ENCODE results near the gene FAIM. TPM values are rescaled to one million over a fixed set of nuclear protein-coding genes. Genes with fewer than 3 reads are reported as not detected.

Gene FAIM
- total and polyA plus RNA-seq, 2 experiments from 2014 or later, result 12.0 to 29.7 TPM

GRCh38 chr3:138640537-138640936 lies 32.0 kb downstream of the FAIM start (continued):
- TF ChIP-seq, protein P1, sequence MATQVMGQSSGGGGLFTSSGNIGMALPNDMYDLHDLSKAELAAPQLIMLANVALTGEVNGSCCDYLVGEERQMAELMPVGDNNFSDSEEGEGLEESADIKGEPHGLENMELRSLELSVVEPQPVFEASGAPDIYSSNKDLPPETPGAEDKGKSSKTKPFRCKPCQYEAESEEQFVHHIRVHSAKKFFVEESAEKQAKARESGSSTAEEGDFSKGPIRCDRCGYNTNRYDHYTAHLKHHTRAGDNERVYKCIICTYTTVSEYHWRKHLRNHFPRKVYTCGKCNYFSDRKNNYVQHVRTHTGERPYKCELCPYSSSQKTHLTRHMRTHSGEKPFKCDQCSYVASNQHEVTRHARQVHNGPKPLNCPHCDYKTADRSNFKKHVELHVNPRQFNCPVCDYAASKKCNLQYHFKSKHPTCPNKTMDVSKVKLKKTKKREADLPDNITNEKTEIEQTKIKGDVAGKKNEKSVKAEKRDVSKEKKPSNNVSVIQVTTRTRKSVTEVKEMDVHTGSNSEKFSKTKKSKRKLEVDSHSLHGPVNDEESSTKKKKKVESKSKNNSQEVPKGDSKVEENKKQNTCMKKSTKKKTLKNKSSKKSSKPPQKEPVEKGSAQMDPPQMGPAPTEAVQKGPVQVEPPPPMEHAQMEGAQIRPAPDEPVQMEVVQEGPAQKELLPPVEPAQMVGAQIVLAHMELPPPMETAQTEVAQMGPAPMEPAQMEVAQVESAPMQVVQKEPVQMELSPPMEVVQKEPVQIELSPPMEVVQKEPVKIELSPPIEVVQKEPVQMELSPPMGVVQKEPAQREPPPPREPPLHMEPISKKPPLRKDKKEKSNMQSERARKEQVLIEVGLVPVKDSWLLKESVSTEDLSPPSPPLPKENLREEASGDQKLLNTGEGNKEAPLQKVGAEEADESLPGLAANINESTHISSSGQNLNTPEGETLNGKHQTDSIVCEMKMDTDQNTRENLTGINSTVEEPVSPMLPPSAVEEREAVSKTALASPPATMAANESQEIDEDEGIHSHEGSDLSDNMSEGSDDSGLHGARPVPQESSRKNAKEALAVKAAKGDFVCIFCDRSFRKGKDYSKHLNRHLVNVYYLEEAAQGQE (IDR thresholded peaks at IDR 0.05; ENCODE audit: unreplicated experiment), result no peak
- TF ChIP-seq CREB1 (CRISPR knock-in tag; IDR thresholded peaks at IDR 0.05; ENCODE audit: low read depth), result no peak

- no peak overlapping the region for H3K4me2 ChIP-seq
- H3K9me3 Mint-ChIP-seq, result peaks cover 62% of the 10 kb centered on the region
- no peaks in the 10 kb centered on the region for H4K20me1 ChIP-seq (replicated peaks; ENCODE audit: insufficient read depth)
- no peaks in the 10 kb centered on the region for H3K4me1 ChIP-seq (ENCODE audit: insufficient read depth)
- H3K27me3 Mint-ChIP-seq (ENCODE audit: insufficient read depth, low read depth, poor library complexity), result peaks cover 11% of the 10 kb centered on the region
- peaks cover 49% of the 10 kb centered on the region for H3K36me3 Mint-ChIP-seq (ENCODE audit: low read depth)
- H3K9me2 ChIP-seq (ENCODE audit: insufficient read depth), result no peaks in the 10 kb centered on the region
- peaks cover 13% of the 10 kb centered on the region; the same call in 1 of the 2 replicates for H3K36me3 ChIP-seq (ENCODE audit: insufficient read depth)
- no peak overlapping the region for H3K27ac Mint-ChIP-seq
- no peak overlapping the region for H3K4me3 Mint-ChIP-seq
- ATAC-seq, result no peak
- H3K4me1 Mint-ChIP-seq, result no peaks in the 10 kb centered on the region
- no peak overlapping the region for H2AFZ ChIP-seq
- H3K27me3 ChIP-seq (ENCODE audit: insufficient read depth), result no peaks in the 10 kb centered on the region
- H3F3A ChIP-seq (replicated peaks; ENCODE audit: low read depth), result no peaks in the 10 kb centered on the region
- no peak overlapping the region for H3K27ac ChIP-seq (ENCODE audit: low read depth)
- no peaks in the 10 kb centered on the region for H3K79me2 ChIP-seq (replicated peaks; ENCODE audit: insufficient read depth)
- H3K4me3 ChIP-seq, result no peak overlapping the region
- no peak for DNase-seq (ENCODE audit: low spot score)
- no peak for TF ChIP-seq NANOG (IDR thresholded peaks at IDR 0.05; ENCODE audit: borderline replicate concordance)
- TF ChIP-seq JUNB (IDR thresholded peaks at IDR 0.05; ENCODE audit: unreplicated experiment), result no peak
- no peak for TF ChIP-seq ETS1 (IDR thresholded peaks at IDR 0.05)
- TF ChIP-seq, protein P1 (IDR thresholded peaks at IDR 0.05; ENCODE audit: unreplicated experiment), result no peak
- TF ChIP-seq POLR2AphosphoS5 (IDR thresholded peaks at IDR 0.05; ENCODE audit: low read depth), result no peak
- no peak for TF ChIP-seq ZNF114 (CRISPR knock-in tag; IDR thresholded peaks at IDR 0.05)
- TF ChIP-seq EZH2phosphoT487 (IDR thresholded peaks at IDR 0.05; ENCODE audit: unreplicated experiment), result no peak
- no peak for TF ChIP-seq ZNF331 (CRISPR knock-in tag; IDR thresholded peaks at IDR 0.05; ENCODE audit: low read depth)
- no peak for TF ChIP-seq STAT1 (IDR thresholded peaks at IDR 0.05; ENCODE audit: unreplicated experiment)
- no peak for TF ChIP-seq EZH2 (IDR thresholded peaks at IDR 0.05; ENCODE audit: low read depth, unreplicated experiment)
These were observed 33.8 kb downstream of the FAIM start for GRCh38 chr3:138642226-138642926.

Measured in GM23338 (cell line).